ENCODE results near the gene INO80B.
A peak's percentile ranks its signal among the peaks of the same experiment; 100 is the strongest.

INO80B gene

GRCh38 chr2:74499267-74499939, 44.5 kb downstream of the INO80B start, which contains the start of gene LBX2:
Gene LBX2, minus strand, starts transcription at chr2:74499603. Its CDS starts 66 bp downstream, at chr2:74499537.
- Histone ChIP-seq H3K9me3 (ENCODE audit: insufficient read depth, low read length, severe bottlenecking) (no peaks in the 10 kb centered on the region), H3K4me1 (ENCODE audit: insufficient read depth, low read length) (peaks cover 22% of the 10 kb centered on the region), H2AFZ (ENCODE audit: low read depth, low read length) (peak within 1 kb of the TSS; percentile 87), H3K9ac (ENCODE audit: low read depth, low read length) (peak within 1 kb of the TSS; percentile 71), H3K4me2 (ENCODE audit: insufficient read depth, low read length) (peak within 1 kb of the TSS; percentile 75), H3K27me3 (ENCODE audit: insufficient read depth, low read length, poor library complexity) (no peaks in the 10 kb centered on the region), H3K36me3 (ENCODE audit: insufficient read depth, low read length) (peaks cover under 1% of the 10 kb centered on the region), H3K4me3 (ENCODE audit: low read depth in 1 of 2, low read length in 2 of 2) (peak within 1 kb of the TSS in 1 of 2 experiments; percentile 70; a peak in 3 of 4 replicates), H3K27ac (ENCODE audit: low read length) (peak within 1 kb of the TSS; percentile 83; the same call in 1 of the 2 replicates), H3K79me2 (ENCODE audit: insufficient read depth, low read length) (peaks cover 17% of the 10 kb centered on the region), H4K20me1 (ENCODE audit: insufficient read depth, low read length) (no peaks in the 10 kb centered on the region)
- TF ChIP-seq CTCF (IDR thresholded peaks at IDR 0.05; ENCODE audit: borderline replicate concordance, extremely low read depth, low read length, poor library complexity, severe bottlenecking) (no peak), EZH2 (IDR thresholded peaks at IDR 0.05; ENCODE audit: borderline replicate concordance, low read depth, low read length, severe bottlenecking) (no peak)
- DNase-seq (no peak), ATAC-seq (ENCODE audit: insufficient read depth, low read depth) (no peak)

DNA sequence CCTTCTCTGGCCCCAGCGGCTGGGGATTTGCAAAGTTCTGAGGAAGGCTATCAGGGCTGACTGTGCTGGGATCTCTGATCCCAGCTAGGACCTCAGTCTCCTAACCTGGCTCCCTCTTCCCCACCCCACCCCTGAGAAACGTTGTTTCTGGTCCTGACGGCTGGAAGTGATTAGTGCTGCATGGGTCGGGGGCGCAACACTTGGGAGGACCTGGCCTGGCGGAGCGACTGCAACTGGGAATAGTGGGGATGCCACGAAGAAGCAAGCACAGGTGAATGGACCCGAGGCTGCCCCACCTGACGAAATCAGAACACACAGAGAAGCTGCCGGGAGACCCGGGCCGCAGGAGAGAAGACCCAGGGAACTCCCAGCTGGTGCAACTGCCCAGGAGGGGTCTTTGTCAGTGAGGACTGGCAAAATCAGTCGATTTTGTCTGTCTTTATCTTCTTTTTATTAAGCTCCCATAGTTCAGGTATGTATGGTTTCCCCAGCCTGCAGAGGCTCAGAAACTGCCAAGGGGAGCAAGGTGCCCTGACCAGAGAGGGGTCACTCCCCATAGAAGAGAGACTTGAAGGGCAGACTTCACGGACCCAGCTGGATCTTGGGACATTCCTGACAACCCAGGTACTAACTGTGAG, 45.2 kb downstream of the INO80B start:
- H3K4me2 ChIP-seq (ENCODE audit: insufficient read depth, low read length) = no peak overlapping the region
- no peaks in the 10 kb centered on the region for H4K20me1 ChIP-seq (ENCODE audit: insufficient read depth, low read length)
- H3K4me3 ChIP-seq (ENCODE audit: low read depth in 1 of 2, low read length in 2 of 2) = no peak overlapping the region
- H3K27me3 ChIP-seq (ENCODE audit: insufficient read depth, low read length, poor library complexity) = no peaks in the 10 kb centered on the region
- H3K79me2 ChIP-seq (ENCODE audit: insufficient read depth, low read length) = peaks cover 17% of the 10 kb centered on the region
- peaks cover 27% of the 10 kb centered on the region for H3K4me1 ChIP-seq (ENCODE audit: insufficient read depth, low read length)
- DNase-seq = no peak
- no peak overlapping the region for H2AFZ ChIP-seq (ENCODE audit: low read depth, low read length)
- no peak for ATAC-seq (ENCODE audit: insufficient read depth, low read depth)
- no peak overlapping the region for H3K27ac ChIP-seq (ENCODE audit: low read length)
- no peak overlapping the region for H3K9ac ChIP-seq (ENCODE audit: low read depth, low read length)
- no peak for TF ChIP-seq CTCF (IDR thresholded peaks at IDR 0.05; ENCODE audit: borderline replicate concordance, extremely low read depth, low read length, poor library complexity, severe bottlenecking)
- TF ChIP-seq EZH2 (IDR thresholded peaks at IDR 0.05; ENCODE audit: borderline replicate concordance, low read depth, low read length, severe bottlenecking) = no peak
- H3K9me3 ChIP-seq (ENCODE audit: insufficient read depth, low read length, severe bottlenecking) = no peaks in the 10 kb centered on the region
- peaks cover under 1% of the 10 kb centered on the region for H3K36me3 ChIP-seq (ENCODE audit: insufficient read depth, low read length)

- no peak for TF ChIP-seq EZH2 (IDR thresholded peaks at IDR 0.05; ENCODE audit: borderline replicate concordance, low read depth, low read length, severe bottlenecking)
- no peak for TF ChIP-seq CTCF (IDR thresholded peaks at IDR 0.05; ENCODE audit: borderline replicate concordance, extremely low read depth, low read length, poor library complexity, severe bottlenecking)
- Histone ChIP-seq H3K9ac (ENCODE audit: low read depth, low read length) (no peak overlapping the region), H3K4me3 (ENCODE audit: low read depth in 1 of 2, low read length in 2 of 2) (no peak overlapping the region), H4K20me1 (ENCODE audit: insufficient read depth, low read length) (no peaks in the 10 kb centered on the region), H3K79me2 (ENCODE audit: insufficient read depth, low read length) (peaks cover 19% of the 10 kb centered on the region), H3K4me1 (ENCODE audit: insufficient read depth, low read length) (peaks cover 31% of the 10 kb centered on the region), H3K27ac (ENCODE audit: low read length) (no peak overlapping the region), H3K27me3 (ENCODE audit: insufficient read depth, low read length, poor library complexity) (no peaks in the 10 kb centered on the region), H2AFZ (ENCODE audit: low read depth, low read length) (no peak overlapping the region), H3K36me3 (ENCODE audit: insufficient read depth, low read length) (peaks cover 5% of the 10 kb centered on the region), H3K9me3 (ENCODE audit: insufficient read depth, low read length, severe bottlenecking) (no peaks in the 10 kb centered on the region), H3K4me2 (ENCODE audit: insufficient read depth, low read length) (no peak overlapping the region)
- ATAC-seq (ENCODE audit: insufficient read depth, low read depth) = no peak
- DNase-seq = no peak
Measured at GRCh38 chr2:74500578-74500946, 45.7 kb downstream of the INO80B start.

Data from DND-41 (cell line).